PC-3 (cell line): ENCODE results near the gene ITPRIP. TPM values are rescaled to one million over a fixed set of nuclear protein-coding genes. Genes with fewer than 3 reads are reported as not detected.

Source experiments
- ATAC-seq: fragments of 200-7000 bp; cut with Tn5 transposase; 2 replicates; pipeline ENCODE4 v1.9.1; 2020; ENCODE audit warnings: mild to moderate bottlenecking, moderate library complexity
- BruUV-seq: library from RNA; stranded (reverse); fragments of 400-500 nt; replicated peaks from 2 replicates; lab custom pipeline; 2021; lab: Mats Ljungman, UMichigan
- CTCF ChIA-PET: fragments of 300-600 bp; sonication (Branson Sonifier 250); formaldehyde crosslinking; loops from one replicate; lab custom pipeline; 2022; ENCODE audit warnings: antibody characterized with exemption; lab: Charles Lee
- POLR2A ChIA-PET: fragments of 300-600 bp; sonication (Branson Sonifier 250); formaldehyde crosslinking; loops from one replicate; lab custom pipeline; 2022; ENCODE audit warnings: antibody characterized with exemption; ENCODE audit not compliant: unreplicated experiment; lab: Charles Lee
- DNase-seq: peaks from one replicate; pipeline ENCODE4 v3.0.0-alpha.2; 2015
- H2AFZ ChIP-seq: fragments of 300-600 bp; sonication (generic); 2 replicates; pipeline ENCODE4 v1.6.0; 2016; ENCODE audit warnings: antibody characterized with exemption, low read length
- H3F3A ChIP-seq: fragments of 300-600 bp; sonication (generic); one replicate; pipeline ENCODE4 v1.6.0; 2017; ENCODE audit warnings: antibody characterized with exemption, low read length, control low read depth, mild to moderate bottlenecking; ENCODE audit not compliant: unreplicated experiment
- H3K27ac ChIP-seq: fragments of 300-600 bp; sonication (generic); 2 replicates; pipeline ENCODE4 v1.5.1; 2016; ENCODE audit warnings: mild to moderate bottlenecking, low read length
- H3K27me3 ChIP-seq: fragments of 300-600 bp; sonication (generic); 2 replicates; pipeline ENCODE4 v1.6.1; 2016; ENCODE audit warnings: low read length, mixed read lengths
- H3K36me3 ChIP-seq: fragments of 300-600 bp; sonication (generic); 2 replicates; pipeline ENCODE4 v1.6.1; 2016; ENCODE audit warnings: low read depth, mixed run types, low read length, mixed read lengths
- H3K4me1 ChIP-seq: fragments of 300-600 bp; sonication (generic); 2 replicates; pipeline ENCODE4 v1.5.1; 2016; ENCODE audit warnings: low read length; ENCODE audit not compliant: insufficient read depth
- H3K4me2 ChIP-seq: fragments of 300-600 bp; sonication (generic); 2 replicates; pipeline ENCODE4 v1.6.0; 2016; ENCODE audit warnings: low read length
- H3K4me3 ChIP-seq: fragments of 300-600 bp; sonication (generic); 2 replicates; pipeline ENCODE4 v1.5.1; 2016; ENCODE audit warnings: mild to moderate bottlenecking, low read length, mixed read lengths
- H3K79me2 ChIP-seq: fragments of 300-600 bp; sonication (generic); 2 replicates; pipeline ENCODE4 v1.6.1; 2017; ENCODE audit warnings: low read length, mixed read lengths
- H3K9ac ChIP-seq: fragments of 300-600 bp; sonication (generic); 2 replicates; pipeline ENCODE4 v1.6.0; 2016; ENCODE audit warnings: mild to moderate bottlenecking, low read length
- H3K9me2 ChIP-seq: fragments of 300-600 bp; sonication (generic); replicated peaks from 2 replicates; pipeline ENCODE4 v1.6.1; 2016; ENCODE audit warnings: mixed run types, low read length, mixed read lengths
- H3K9me3 ChIP-seq: fragments of 300-600 bp; sonication (generic); 2 replicates; pipeline ENCODE4 v1.6.1; 2016; ENCODE audit warnings: low read length, mixed read lengths
- H4K20me1 ChIP-seq: fragments of 300-600 bp; sonication (generic); 2 replicates; pipeline ENCODE4 v1.6.1; 2016; ENCODE audit warnings: low read length, mixed read lengths
- CTCF ChIP-seq: fragments of 300-600 bp; sonication (generic); conservative IDR thresholded peaks from 2 replicates; pipeline ENCODE4 v1.5.1; 2017; ENCODE audit warnings: antibody characterized with exemption, low read depth, mild to moderate bottlenecking, low read length
- EZH2 ChIP-seq: fragments of 300-600 bp; sonication (generic); IDR thresholded peaks from one replicate; pipeline ENCODE4 v1.6.1; 2017; ENCODE audit warnings: antibody characterized with exemption, mild to moderate bottlenecking, low read length; ENCODE audit not compliant: unreplicated experiment
- EZH2phosphoT487 ChIP-seq: fragments of 300-600 bp; sonication (generic); IDR thresholded peaks from 2 replicates; pipeline ENCODE4 v1.6.1; 2018; ENCODE audit warnings: mild to moderate bottlenecking, antibody characterized with exemption, low read length, borderline replicate concordance
- intact Hi-C: fragments of 100-400 bp; cut with micrococcal nuclease; formaldehyde crosslinking; loops from 2 replicates; pipeline ENCODE4 v1.9.0; 2023
- total RNA-seq: library from RNA; depleted of rRNA; stranded (reverse); fragments of >200 nt; gene quantifications from 2 replicates; pipeline ENCODE4 v1.2.3, GENCODE V29; 2014

The ITPRIP gene
- total RNA-seq, 1 experiment from 2014 or later, result 7.0 TPM

- peaks cover 60% of the 10 kb centered on the region for H3K79me2 ChIP-seq
- CTCF ChIA-PET, result no interaction called here
- no peak overlapping the region for H2AFZ ChIP-seq
- POLR2A ChIA-PET, result no interaction called here
- H4K20me1 ChIP-seq, result peaks cover 20% of the 10 kb centered on the region; the same call in 1 of the 2 replicates
- H3K4me2 ChIP-seq, result no peak overlapping the region
- no peaks in the 10 kb centered on the region for H3K27me3 ChIP-seq
- peaks cover 16% of the 10 kb centered on the region for H3K4me1 ChIP-seq
- no peaks in the 10 kb centered on the region for H3F3A ChIP-seq
- no peak overlapping the region for H3K9ac ChIP-seq
- ATAC-seq (no peak), DNase-seq (no peak)
- no peak for TF ChIP-seq EZH2phosphoT487
- no peak for TF ChIP-seq EZH2
- no peak for TF ChIP-seq CTCF
- peaks cover 17% of the 10 kb centered on the region for H3K36me3 ChIP-seq
- H3K9me2 ChIP-seq, result no peaks in the 10 kb centered on the region
- no peaks in the 10 kb centered on the region for H3K9me3 ChIP-seq
- intact Hi-C loops, result no loop called here
- H3K4me3 ChIP-seq, result no peak overlapping the region
- BruUV-seq, result no TSS peak
- H3K27ac ChIP-seq, result no peak overlapping the region
Observed at GRCh38 chr10:104316321-104317099, 21.8 kb downstream of the ITPRIP start.

- Histone ChIP-seq H3K9me3 (no peaks in the 10 kb centered on the region), H2AFZ (no peak overlapping the region), H3K4me2 (no peak overlapping the region), H3K36me3 (peaks cover 17% of the 10 kb centered on the region), H3K9me2 (no peaks in the 10 kb centered on the region), H3K27me3 (no peaks in the 10 kb centered on the region), H3K79me2 (peaks cover 51% of the 10 kb centered on the region), H3K4me3 (no peak overlapping the region), H4K20me1 (peaks cover 20% of the 10 kb centered on the region; the same call in 1 of the 2 replicates), H3K4me1 (peaks cover 19% of the 10 kb centered on the region), H3K9ac (no peak overlapping the region), H3F3A (no peaks in the 10 kb centered on the region), H3K27ac (no peak overlapping the region)
- ChIA-PET CTCF (no interaction called here), POLR2A (no interaction called here)
- DNase-seq (no peak), ATAC-seq (no peak)
- intact Hi-C loops, result no loop called here
- TF ChIP-seq EZH2 (no peak), CTCF (no peak), EZH2phosphoT487 (no peak)
- BruUV-seq, result no TSS peak
Observed at GRCh38 chr10:104315486-104315921, 22.8 kb downstream of the ITPRIP start.
